NB4 (cell line): ENCODE results near the gene PPP4R4.

ENCODE experiments used
- CTCF ChIP-seq: IDR thresholded peaks from one replicate; pipeline ENCODE4 v1.5.1; 2012; ENCODE audit warnings: low read depth, low read length
- MAX ChIP-seq: IDR thresholded peaks from 2 replicates; pipeline ENCODE4 v1.6.1; 2011; ENCODE audit warnings: low read depth, low read length
- POLR2A ChIP-seq: IDR thresholded peaks from 2 replicates; pipeline ENCODE4 v1.6.1; 2011; ENCODE audit warnings: mild to moderate bottlenecking; ENCODE audit not compliant: insufficient read length; ENCODE audit errors: extremely low read depth

DNA sequence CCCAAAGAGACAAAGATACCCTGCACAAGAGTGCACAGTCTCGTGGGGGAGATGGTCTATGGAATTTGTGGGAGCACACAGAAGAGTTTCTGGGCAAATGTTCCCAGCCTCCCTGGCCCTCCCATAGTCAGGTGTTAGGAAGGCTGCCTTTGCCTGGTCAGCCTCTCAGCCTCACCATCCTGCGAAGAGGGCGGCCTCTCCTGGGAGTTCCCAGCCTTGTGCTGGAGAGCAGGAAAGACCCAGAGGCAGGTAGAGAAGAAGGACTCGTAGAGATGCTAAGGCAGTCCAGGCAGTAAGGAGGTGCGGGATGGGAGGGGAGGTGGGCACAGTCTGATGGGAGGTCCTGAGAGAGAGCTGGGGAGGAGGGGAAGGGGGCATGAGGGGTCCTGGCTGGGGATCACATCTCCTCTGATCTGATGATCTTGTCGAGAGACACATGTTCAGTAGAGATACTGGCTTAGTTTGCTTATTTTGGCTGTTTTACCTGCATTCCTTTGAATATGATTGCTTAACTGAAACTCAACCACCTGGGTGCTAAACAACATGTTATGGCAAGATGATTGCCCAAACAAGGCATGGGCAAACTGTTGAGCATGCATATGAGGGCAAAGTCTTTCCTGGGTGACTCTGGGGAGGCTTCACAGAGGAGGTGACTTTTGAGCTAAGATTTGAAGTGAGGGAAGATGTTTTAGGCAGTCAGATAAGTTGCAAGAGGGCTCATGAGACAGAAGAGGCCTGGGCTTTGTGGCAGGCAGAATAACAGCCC is 138.5 kb downstream of the PPP4R4 start:
- no peak for TF ChIP-seq MAX
- TF ChIP-seq CTCF, result no peak
- TF ChIP-seq POLR2A, result no peak
